Endothelial cell of umbilical vein (primary cell): ENCODE data around the gene NT5DC1.

Source experiments
- CTCF ChIP-seq, 2 donors: IDR thresholded peaks; 1 replicate in 1 of 2; 2 replicates in 1 of 2; pipeline ENCODE4 v1.5.1; 2011; ENCODE audit warnings: low read length in 2 of 2, mild to moderate bottlenecking in 2 of 2, moderate library complexity in 2 of 2, control low read depth in 1 of 2, inconsistent platforms in 1 of 2, low read depth in 1 of 2; ENCODE audit not compliant: insufficient read depth in 1 of 2; ENCODE audit errors: extremely low read depth in 1 of 2
- POLR2AphosphoS5 ChIP-seq: IDR thresholded peaks from 2 replicates; pipeline ENCODE4 v1.6.1; 2012; ENCODE audit warnings: low read depth, mild to moderate bottlenecking, control low read depth, low read length, moderate library complexity; ENCODE audit not compliant: insufficient read depth

GRCh38 chr6:116246089-116246488, 145.4 kb downstream of the NT5DC1 start:
- TF ChIP-seq POLR2AphosphoS5 (no peak), CTCF (IDR thresholded peaks at IDR 0.05; ENCODE audit: extremely low read depth in 1 of 2, insufficient read depth in 1 of 2, low read depth in 1 of 2, low read length in 2 of 2) (no peak)
